ENCODE data around the gene TRMU. TPM values are rescaled to one million over a fixed set of nuclear protein-coding genes. Genes with fewer than 3 reads are reported as not detected.

TRMU gene
- total and polyA plus RNA-seq, 2 of the 8 experiments (the other 6 are each of a cell fraction or from before 2014, with no cell fraction given), result 43.4 to 70.6 TPM

GRCh38 chr22:46405901-46406300 is 70.4 kb downstream of the TRMU start:
- H3K27ac ChIP-seq (ENCODE audit: low read depth, low read length), result no peak overlapping the region
- H2BK12ac ChIP-seq (ENCODE audit: low read depth, low read length), result no peak overlapping the region
- H3K79me2 ChIP-seq (ENCODE audit: control insufficient read depth in 1 of 2, insufficient read depth in 2 of 2, low read length in 2 of 2), result no peaks in the 10 kb centered on the region
- no peak for DNase-seq (ENCODE audit: low read depth in 1 of 2, low spot score in 2 of 2)
- no peak overlapping the region for H3K23ac ChIP-seq (ENCODE audit: insufficient read length)
- WGBS, 2 experiments (ENCODE audit: extremely low coverage in 1 of 2, insufficient coverage in 1 of 2, insufficient read length in 1 of 2, insufficient replicate concordance in 2 of 2, low coverage in 1 of 2, low lambda C conversion rate in 2 of 2, missing lambda C conversion rate in 1 of 2), result 96% methylated on average over 4 of the region's 4 CpGs; no CpG with 5 or more reads in 1 of the 2 experiments
- ChIA-PET CTCF (ENCODE audit: partially characterized antibody) (interaction anchor here (0.6 to 2.6 kb wide), 5 partner anchors 11 to 38 kb away, joined by 3 to 6 read pairs (median 3); no protein-coding TSS in a partner anchor), POLR2A (ENCODE audit: partially characterized antibody) (no interaction called here)
- no peak overlapping the region for H2AFZ ChIP-seq (ENCODE audit: low read length)
- H4K8ac ChIP-seq (ENCODE audit: extremely low read depth, insufficient read depth, low read length), result peak overlapping the region; percentile 28; the same call in 1 of the 2 replicates
- H3K9ac ChIP-seq (replicated peaks in 1 of 4; ENCODE audit: extremely low read depth in 1 of 4, low read depth in 3 of 4, low read length in 3 of 4), result no peak overlapping the region
- no peak overlapping the region for H2BK20ac ChIP-seq (ENCODE audit: low read length)
- H2BK15ac ChIP-seq (ENCODE audit: low read length), result no peak overlapping the region
- no peak overlapping the region for H3K56ac ChIP-seq (replicated peaks; ENCODE audit: insufficient read length, low read depth, low read length)
- H3K4me1 ChIP-seq (replicated peaks in 1 of 4; ENCODE audit: control insufficient read depth in 3 of 4, insufficient read depth in 4 of 4, low read length in 3 of 4), result peaks cover 0 to 7% (median 4%) of the 10 kb centered on the region in 4 experiments; a peak in 4 of 7 replicates
- no peak overlapping the region for H3K4ac ChIP-seq (replicated peaks; ENCODE audit: insufficient read length, low read depth, low read length)
- H2AK5ac ChIP-seq (ENCODE audit: low read depth, low read length), result no peak overlapping the region
- no peak overlapping the region for H3K4me3 ChIP-seq (ENCODE audit: extremely low read depth in 1 of 4, insufficient read depth in 2 of 4, low read depth in 3 of 4, low read length in 4 of 4)
- H3K4me2 ChIP-seq (ENCODE audit: insufficient read depth in 1 of 2, low read depth in 2 of 2, low read length in 2 of 2), result no peak overlapping the region
- TF ChIP-seq ATF2 (IDR thresholded peaks at IDR 0.05; ENCODE audit: low read length) (no peak), JUND (IDR thresholded peaks at IDR 0.05; ENCODE audit: low read length) (no peak), POLR2A (IDR thresholded peaks at IDR 0.05; ENCODE audit: control extremely low read depth in 1 of 2, low read depth in 2 of 2, low read length in 2 of 2) (no peak), TCF12 (IDR thresholded peaks at IDR 0.05; ENCODE audit: low read depth, low read length) (no peak), SAP30 (IDR thresholded peaks at IDR 0.05; ENCODE audit: insufficient read depth, insufficient replicate concordance, low read length) (no peak), PHF8 (conservative IDR thresholded peaks at IDR 0.05; ENCODE audit: low read depth, low read length) (no peak), ATF3 (IDR thresholded peaks at IDR 0.05; ENCODE audit: insufficient read depth, low read depth, low read length) (no peak), USF2 (IDR thresholded peaks at IDR 0.05; ENCODE audit: low read length) (no peak)
- no peak overlapping the region for H3K14ac ChIP-seq (ENCODE audit: insufficient read length)
- H4K91ac ChIP-seq (replicated peaks; ENCODE audit: insufficient read length, low read length), result no peak overlapping the region
- no peak overlapping the region for H4K5ac ChIP-seq (ENCODE audit: insufficient read length, low read depth, low read length)
- no peak overlapping the region for H3K18ac ChIP-seq (ENCODE audit: extremely low read depth, low read length)
- H3K23me2 ChIP-seq (ENCODE audit: low read depth, low read length), result no peaks in the 10 kb centered on the region
- FAIRE-seq, result no peak
- H3K36me3 ChIP-seq (ENCODE audit: control insufficient read depth in 2 of 4, insufficient read depth in 4 of 4, low read length in 3 of 4), result no peaks in the 10 kb centered on the region
- no peaks in the 10 kb centered on the region for H3K9me3 ChIP-seq (ENCODE audit: insufficient read depth in 2 of 2, low read depth in 1 of 2, low read length in 1 of 2)
- H3K27me3 ChIP-seq (replicated peaks in 1 of 4; ENCODE audit: control insufficient read depth in 3 of 4, extremely low read depth in 1 of 4, insufficient read depth in 3 of 4, low read length in 3 of 4), result no peaks in the 10 kb centered on the region
- H2BK5ac ChIP-seq (ENCODE audit: low read depth, low read length), result no peak overlapping the region
- H3K79me1 ChIP-seq (ENCODE audit: low read depth, low read length), result no peaks in the 10 kb centered on the region
- no peak overlapping the region for H2BK120ac ChIP-seq (replicated peaks; ENCODE audit: low read depth, low read length)
- H4K20me1 ChIP-seq (replicated peaks in 1 of 2; ENCODE audit: control insufficient read depth in 1 of 2, insufficient read depth in 2 of 2, low read length in 2 of 2), result peaks cover 0 to 3% of the 10 kb centered on the region in 2 experiments
